Measurements from ENCODE around the gene IRAK2.

- TF ChIP-seq POLR2A (IDR thresholded peaks at IDR 0.05) (no peak), CTCF (IDR thresholded peaks at IDR 0.05) (no peak)
These were observed 86.3 kb downstream of the IRAK2 start for GRCh38 chr3:10251006-10251405.
